MV-4-11 (cell line): ENCODE data around the gene OSGIN1.

ENCODE experiments used
- DNase-seq: peaks from one replicate; lab custom pipeline; 2025; lab: John Stamatoyannopoulos, UW

OSGIN1 gene

GRCh38 chr16:83957296-83957855 is 4.3 kb downstream of the OSGIN1 start:
- no peak for DNase-seq

- no peak for DNase-seq
Observed at GRCh38 chr16:83958137-83958845, 5.3 kb downstream of the OSGIN1 start.

- no peak for DNase-seq
Observed at GRCh38 chr16:83958846-83959565, 6.0 kb downstream of the OSGIN1 start.

GRCh38 chr16:83959656-83960434 is 6.8 kb downstream of the OSGIN1 start:
- peak; percentile 37 for DNase-seq

GRCh38 chr16:83960521-83961249 is 7.6 kb downstream of the OSGIN1 start:
- DNase-seq: no peak

- no peak for DNase-seq
Observed at GRCh38 chr16:83961591-83961990, 8.6 kb downstream of the OSGIN1 start.

- no peak for DNase-seq
Observed at GRCh38 chr16:83963277-83964119, 10.5 kb downstream of the OSGIN1 start.

GRCh38 chr16:83964684-83965443 is 11.8 kb downstream of the OSGIN1 start:
- DNase-seq: no peak

- no peak for DNase-seq
Observed at GRCh38 chr16:83965444-83966152, 12.6 kb downstream of the OSGIN1 start.

GRCh38 chr16:83966153-83966696 is 13.2 kb downstream of the OSGIN1 start:
- no peak for DNase-seq

GRCh38 chr16:83967091-83967490 is 14.1 kb downstream of the OSGIN1 start:
- DNase-seq: no peak

- no peak for DNase-seq
Observed at GRCh38 chr16:83967838-83968305, 14.8 kb downstream of the OSGIN1 start, which contains the start of gene NECAB2. NECAB2 (plus strand) TSS chr16:83968244; CDS start chr16:83968649, 405 bp downstream.

GRCh38 chr16:83968306-83968851 is 15.3 kb downstream of the OSGIN1 start:
- no peak for DNase-seq

- DNase-seq: no peak
Observed at GRCh38 chr16:83968891-83969649, 16.0 kb downstream of the OSGIN1 start.

GRCh38 chr16:83969771-83970429 is 16.9 kb downstream of the OSGIN1 start:
- DNase-seq: no peak

- no peak for DNase-seq
Observed at GRCh38 chr16:83970430-83970815, 17.4 kb downstream of the OSGIN1 start.
